ENCODE results near the gene P2RX4.

DNA sequence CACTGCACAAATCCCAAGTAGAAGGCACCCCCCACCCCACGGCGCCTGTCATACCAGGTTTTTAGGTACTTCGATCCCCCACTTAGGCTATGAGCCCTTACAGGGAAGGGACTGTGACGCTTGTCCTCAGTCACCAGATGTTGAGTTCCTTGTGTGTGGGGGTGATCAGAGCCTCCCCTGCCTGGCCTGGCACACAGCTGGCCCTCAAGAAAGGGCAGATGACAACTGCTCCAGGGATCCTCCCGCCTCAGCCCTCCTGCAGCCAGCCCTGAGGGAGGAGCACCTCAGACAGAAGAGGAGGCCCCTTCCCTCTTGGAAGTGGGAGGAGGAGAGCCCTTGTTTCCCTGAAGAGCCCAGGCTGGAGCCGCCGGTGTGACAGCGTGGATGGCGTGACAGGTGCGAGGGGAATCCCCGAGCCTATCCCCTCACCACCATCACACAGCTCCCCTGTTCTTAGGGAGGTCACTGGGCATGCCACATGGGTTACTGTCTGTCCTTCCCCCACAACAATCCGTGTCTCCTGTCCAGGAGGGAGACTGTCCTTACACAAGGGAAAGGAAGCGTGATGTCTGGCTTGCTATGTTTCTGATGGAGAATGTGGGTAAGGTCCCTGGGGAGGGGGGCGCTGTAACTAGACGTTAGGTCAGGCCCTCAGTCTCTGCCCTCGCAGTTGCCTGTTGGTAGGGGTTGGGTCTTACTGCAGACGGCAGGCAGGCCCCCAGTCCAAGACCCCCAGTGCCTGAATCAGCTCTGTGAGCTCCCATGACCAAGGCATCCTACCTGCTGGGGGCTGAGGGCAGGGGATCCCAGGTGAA is 31.4 kb downstream of the P2RX4 start:
- TF ChIP-seq, protein P1, sequence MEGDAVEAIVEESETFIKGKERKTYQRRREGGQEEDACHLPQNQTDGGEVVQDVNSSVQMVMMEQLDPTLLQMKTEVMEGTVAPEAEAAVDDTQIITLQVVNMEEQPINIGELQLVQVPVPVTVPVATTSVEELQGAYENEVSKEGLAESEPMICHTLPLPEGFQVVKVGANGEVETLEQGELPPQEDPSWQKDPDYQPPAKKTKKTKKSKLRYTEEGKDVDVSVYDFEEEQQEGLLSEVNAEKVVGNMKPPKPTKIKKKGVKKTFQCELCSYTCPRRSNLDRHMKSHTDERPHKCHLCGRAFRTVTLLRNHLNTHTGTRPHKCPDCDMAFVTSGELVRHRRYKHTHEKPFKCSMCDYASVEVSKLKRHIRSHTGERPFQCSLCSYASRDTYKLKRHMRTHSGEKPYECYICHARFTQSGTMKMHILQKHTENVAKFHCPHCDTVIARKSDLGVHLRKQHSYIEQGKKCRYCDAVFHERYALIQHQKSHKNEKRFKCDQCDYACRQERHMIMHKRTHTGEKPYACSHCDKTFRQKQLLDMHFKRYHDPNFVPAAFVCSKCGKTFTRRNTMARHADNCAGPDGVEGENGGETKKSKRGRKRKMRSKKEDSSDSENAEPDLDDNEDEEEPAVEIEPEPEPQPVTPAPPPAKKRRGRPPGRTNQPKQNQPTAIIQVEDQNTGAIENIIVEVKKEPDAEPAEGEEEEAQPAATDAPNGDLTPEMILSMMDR (IDR thresholded peaks at IDR 0.05; ENCODE audit: low read depth, low read length, poor library complexity, severe bottlenecking) = no peak
- TF ChIP-seq EZH2phosphoT487 (IDR thresholded peaks at IDR 0.05; ENCODE audit: borderline replicate concordance, low read length) = no peak
